ENCODE data around the gene ANKMY1.

Gene ANKMY1

DNA sequence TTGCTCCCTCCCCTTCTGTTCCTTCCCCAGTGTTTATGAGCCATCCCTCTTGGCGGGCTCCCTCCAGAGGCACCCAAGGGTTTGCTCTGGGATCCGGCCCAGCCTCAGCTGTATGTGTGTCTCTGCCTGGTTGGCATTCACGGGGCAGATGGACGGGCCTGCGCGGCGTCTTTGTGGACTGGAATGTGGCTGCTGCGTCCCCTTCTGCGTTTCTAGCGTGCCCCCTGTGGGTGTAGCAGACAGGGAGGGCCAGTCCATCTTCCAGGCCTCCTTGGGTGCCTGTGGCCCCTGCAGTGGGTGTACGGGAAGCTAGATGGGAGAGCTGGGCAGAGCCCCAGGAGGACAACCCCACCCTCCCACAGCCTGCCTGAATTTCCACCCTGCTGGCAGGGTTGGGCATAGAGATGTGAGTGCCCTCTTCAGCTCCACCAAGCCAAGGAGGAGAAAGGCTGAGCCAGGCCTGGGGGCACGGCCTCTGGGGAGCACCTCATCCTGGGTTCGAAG is 106.6 kb downstream of the ANKMY1 start:
- Histone ChIP-seq H3K36me3 (ENCODE audit: control insufficient read depth, insufficient read depth, low read length) (no peaks in the 10 kb centered on the region), H3K4me3 (ENCODE audit: low read depth, low read length) (no peak overlapping the region), H3K9me3 (ENCODE audit: control insufficient read depth, insufficient read depth, low read length) (no peaks in the 10 kb centered on the region), H3K27me3 (ENCODE audit: control insufficient read depth, insufficient read depth, low read length) (peaks cover 13% of the 10 kb centered on the region), H3K9ac (ENCODE audit: low read depth, low read length) (no peak overlapping the region), H3K4me1 (ENCODE audit: control insufficient read depth, insufficient read depth, low read length) (peaks cover 9% of the 10 kb centered on the region)

DNA sequence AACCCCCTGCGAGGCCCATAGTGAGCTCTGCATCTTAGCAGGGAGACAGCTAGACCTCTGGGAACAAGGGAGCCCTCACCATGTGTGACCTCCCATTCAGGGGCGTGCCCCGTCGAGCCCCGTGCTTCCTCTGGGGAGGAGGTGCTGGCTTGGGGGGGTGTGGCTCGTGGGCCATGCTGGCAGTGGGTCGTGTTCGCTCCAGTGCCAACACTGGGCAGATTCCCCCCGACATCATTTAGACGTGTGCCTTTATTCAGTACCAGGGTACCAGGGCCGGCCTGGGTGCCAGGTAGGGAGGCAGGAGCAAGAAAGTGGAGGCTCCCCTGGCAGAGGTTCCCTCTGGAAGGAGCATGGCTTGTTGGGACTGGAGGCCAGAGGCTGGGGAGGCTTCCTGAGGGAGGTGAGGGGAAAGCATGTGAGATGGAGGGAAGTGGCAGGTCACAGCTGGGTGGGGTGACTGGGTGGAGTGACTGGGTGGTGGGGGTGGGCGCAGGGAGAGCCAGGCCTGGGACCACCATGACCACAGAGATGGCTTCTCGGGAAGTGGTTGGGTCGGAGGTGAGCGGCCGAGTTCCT is 107.2 kb downstream of the ANKMY1 start:
- no peak overlapping the region for H3K9ac ChIP-seq (ENCODE audit: low read depth, low read length)
- peaks cover 9% of the 10 kb centered on the region for H3K4me1 ChIP-seq (ENCODE audit: control insufficient read depth, insufficient read depth, low read length)
- H3K9me3 ChIP-seq (ENCODE audit: control insufficient read depth, insufficient read depth, low read length) = no peaks in the 10 kb centered on the region
- H3K36me3 ChIP-seq (ENCODE audit: control insufficient read depth, insufficient read depth, low read length) = no peaks in the 10 kb centered on the region
- H3K27me3 ChIP-seq (ENCODE audit: control insufficient read depth, insufficient read depth, low read length) = peaks cover 13% of the 10 kb centered on the region
- no peak overlapping the region for H3K4me3 ChIP-seq (ENCODE audit: low read depth, low read length)

DNA sequence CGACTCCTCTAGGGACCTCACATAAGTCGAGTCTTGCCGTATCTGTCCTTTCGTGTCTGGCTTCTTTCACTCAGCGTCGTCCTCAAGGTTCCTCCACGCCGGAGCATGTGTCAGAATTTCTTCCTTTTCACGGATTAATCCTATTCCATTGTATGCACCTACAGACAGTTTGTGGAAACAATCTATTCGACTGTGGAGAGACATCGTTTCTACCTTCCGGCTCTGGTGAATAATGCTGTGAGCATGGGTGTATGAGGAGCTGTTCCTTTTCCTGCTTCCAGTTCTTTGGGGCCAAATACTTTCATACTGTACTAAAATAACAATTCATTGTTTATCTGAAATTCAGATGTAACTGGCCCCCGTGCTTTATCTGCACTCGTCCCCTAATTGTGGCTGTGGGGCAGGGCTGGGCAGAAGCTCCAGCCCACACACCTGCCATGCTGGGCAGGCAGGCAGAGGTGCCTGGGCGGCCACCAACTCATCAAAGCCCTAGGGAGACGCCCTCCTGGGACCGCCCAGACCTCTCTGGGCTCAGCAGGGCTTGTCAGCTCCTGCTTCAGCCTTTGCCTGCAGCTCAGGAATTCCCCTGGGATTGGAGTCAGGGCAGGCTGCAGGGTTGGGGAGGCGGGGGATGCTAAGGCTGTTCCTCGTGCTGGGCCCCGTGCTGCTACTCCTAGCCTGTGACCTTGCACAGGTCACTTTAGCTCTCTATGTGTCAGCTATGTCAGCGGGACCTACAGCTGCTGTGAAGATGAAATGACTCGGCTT is 107.8 kb downstream of the ANKMY1 start:
- Histone ChIP-seq H3K9ac (ENCODE audit: low read depth, low read length) (no peak overlapping the region), H3K36me3 (ENCODE audit: control insufficient read depth, insufficient read depth, low read length) (no peaks in the 10 kb centered on the region), H3K9me3 (ENCODE audit: control insufficient read depth, insufficient read depth, low read length) (no peaks in the 10 kb centered on the region), H3K4me3 (ENCODE audit: low read depth, low read length) (no peak overlapping the region), H3K4me1 (ENCODE audit: control insufficient read depth, insufficient read depth, low read length) (peaks cover 9% of the 10 kb centered on the region), H3K27me3 (ENCODE audit: control insufficient read depth, insufficient read depth, low read length) (peaks cover 10% of the 10 kb centered on the region)

DNA sequence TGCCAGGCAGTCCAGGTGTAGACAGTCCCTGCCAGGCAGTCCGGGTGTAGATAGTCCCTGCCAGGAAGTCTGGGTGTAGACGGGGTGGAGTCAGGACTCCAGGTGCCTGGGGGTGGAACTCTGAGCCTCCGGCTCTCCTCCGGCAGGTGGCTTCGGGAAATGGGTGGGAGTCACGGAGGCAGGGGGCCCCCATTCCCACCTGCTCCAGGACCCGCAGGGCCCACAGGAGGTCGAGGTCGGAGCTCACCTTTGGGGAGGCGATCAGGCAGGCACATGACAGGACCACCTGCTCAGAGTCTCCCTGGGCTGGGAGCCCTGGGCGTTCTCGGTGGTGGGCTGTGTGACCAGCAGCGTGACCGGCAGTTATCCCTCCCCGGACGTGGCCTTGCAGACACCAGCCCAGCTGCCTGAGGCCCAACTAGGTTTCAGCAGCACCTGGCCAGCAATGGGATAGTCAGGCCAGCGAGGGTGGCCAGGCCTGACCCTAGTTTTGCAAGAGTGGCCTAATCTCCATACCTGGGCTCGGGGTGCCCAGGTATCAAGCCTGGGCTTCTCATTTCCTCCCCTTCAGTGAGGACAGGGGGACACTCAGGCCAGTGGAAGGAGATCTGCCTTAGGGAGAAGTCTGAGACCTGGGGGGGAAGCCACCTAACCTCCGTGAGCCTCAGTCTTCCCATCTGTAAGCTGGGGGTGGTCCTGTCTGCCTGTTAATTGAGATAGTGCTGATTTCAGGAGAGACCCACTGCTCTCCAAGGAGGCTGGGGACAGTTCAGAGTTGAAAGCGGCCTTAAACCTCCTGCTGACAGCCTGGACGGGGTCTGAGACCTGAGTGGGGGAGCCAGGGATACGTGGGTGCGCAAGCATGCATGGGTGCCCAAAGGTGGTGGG is 109.2 kb downstream of the ANKMY1 start:
- Histone ChIP-seq H3K4me1 (ENCODE audit: control insufficient read depth, insufficient read depth, low read length) (peaks cover 4% of the 10 kb centered on the region), H3K9ac (ENCODE audit: low read depth, low read length) (no peak overlapping the region), H3K9me3 (ENCODE audit: control insufficient read depth, insufficient read depth, low read length) (no peaks in the 10 kb centered on the region), H3K27me3 (ENCODE audit: control insufficient read depth, insufficient read depth, low read length) (no peaks in the 10 kb centered on the region), H3K4me3 (ENCODE audit: low read depth, low read length) (no peak overlapping the region), H3K36me3 (ENCODE audit: control insufficient read depth, insufficient read depth, low read length) (no peaks in the 10 kb centered on the region)

DNA sequence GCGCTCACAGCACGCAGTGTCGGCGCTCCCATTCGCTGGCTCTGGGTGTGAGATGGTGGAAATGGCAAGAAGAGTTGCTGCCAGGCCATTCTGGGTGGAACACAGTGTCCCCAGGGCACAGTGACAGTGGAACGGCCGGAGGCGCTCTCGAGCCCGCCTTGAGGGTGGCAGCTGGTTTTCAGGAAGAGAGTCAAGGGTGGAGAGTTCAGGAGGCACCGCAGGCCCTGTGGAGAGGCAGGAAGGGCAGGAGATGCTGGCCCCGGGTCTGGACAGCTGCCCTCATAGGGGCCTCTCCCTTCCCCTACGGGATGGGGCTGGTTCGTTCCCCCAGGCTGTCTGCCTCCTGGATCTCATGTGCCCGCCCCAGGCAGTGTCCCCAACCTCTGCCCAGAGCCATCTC is 109.9 kb downstream of the ANKMY1 start:
- Histone ChIP-seq H3K4me3 (ENCODE audit: low read depth, low read length) (no peak overlapping the region), H3K9me3 (ENCODE audit: control insufficient read depth, insufficient read depth, low read length) (no peaks in the 10 kb centered on the region), H3K27me3 (ENCODE audit: control insufficient read depth, insufficient read depth, low read length) (no peaks in the 10 kb centered on the region), H3K4me1 (ENCODE audit: control insufficient read depth, insufficient read depth, low read length) (peaks cover 4% of the 10 kb centered on the region), H3K36me3 (ENCODE audit: control insufficient read depth, insufficient read depth, low read length) (no peaks in the 10 kb centered on the region), H3K9ac (ENCODE audit: low read depth, low read length) (no peak overlapping the region)

DNA sequence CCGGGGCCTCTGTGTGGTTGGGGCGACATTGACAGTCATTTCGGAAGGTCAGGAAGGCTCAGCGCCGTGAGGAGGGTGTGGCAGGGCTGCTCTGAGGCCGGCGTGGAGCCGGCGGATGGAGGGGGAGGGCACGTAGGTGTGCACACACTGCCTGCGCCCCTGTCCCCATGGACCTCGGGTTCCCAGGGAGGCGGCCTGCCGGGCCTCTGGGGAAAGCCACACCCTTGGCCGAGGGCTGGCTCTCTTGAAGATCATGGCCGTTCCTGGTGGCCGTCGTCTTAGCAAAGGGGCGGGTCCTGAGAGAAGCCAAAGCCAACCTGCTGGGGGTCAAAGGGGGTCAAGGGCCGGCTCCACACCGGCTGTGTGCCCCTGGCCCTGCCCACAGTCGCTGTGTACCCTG is 110.5 kb downstream of the ANKMY1 start:
- no peak overlapping the region for H3K9ac ChIP-seq (ENCODE audit: low read depth, low read length)
- no peaks in the 10 kb centered on the region for H3K27me3 ChIP-seq (ENCODE audit: control insufficient read depth, insufficient read depth, low read length)
- H3K4me3 ChIP-seq (ENCODE audit: low read depth, low read length) = no peak overlapping the region

DNA sequence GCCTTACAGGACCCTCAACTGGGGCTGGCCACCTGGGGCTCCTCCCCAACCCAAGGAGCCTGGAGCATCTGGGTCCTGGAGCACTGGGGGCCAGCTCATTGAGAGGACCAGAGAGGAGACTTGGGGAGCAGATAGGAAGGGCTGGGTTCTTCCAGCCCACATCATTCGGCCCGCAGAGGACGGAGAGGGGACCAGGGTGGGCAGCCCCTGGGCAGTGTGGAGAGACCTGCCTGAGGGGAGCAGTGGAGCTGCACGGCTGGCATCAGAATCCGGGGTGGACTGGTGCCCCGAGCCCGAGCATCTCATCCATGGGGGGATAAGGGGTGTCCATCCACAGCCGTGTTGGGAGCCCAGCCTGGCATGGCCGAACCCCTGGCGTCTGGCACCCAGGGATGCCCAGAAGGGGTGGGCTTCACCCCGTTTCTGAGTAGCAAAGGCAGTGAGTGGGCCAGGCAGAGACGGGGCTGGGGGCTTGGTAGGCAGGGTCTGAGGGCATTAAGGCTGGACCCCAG is 111.1 kb downstream of the ANKMY1 start:
- Histone ChIP-seq H3K4me1 (ENCODE audit: control insufficient read depth, insufficient read depth, low read length) (peaks cover 2% of the 10 kb centered on the region), H3K36me3 (ENCODE audit: control insufficient read depth, insufficient read depth, low read length) (no peaks in the 10 kb centered on the region), H3K9ac (ENCODE audit: low read depth, low read length) (no peak overlapping the region), H3K4me3 (ENCODE audit: low read depth, low read length) (no peak overlapping the region), H3K27me3 (ENCODE audit: control insufficient read depth, insufficient read depth, low read length) (no peaks in the 10 kb centered on the region), H3K9me3 (ENCODE audit: control insufficient read depth, insufficient read depth, low read length) (no peaks in the 10 kb centered on the region)

More for the DNA sequence above, 110.5 kb downstream of the ANKMY1 start:
- H3K4me1 ChIP-seq (ENCODE audit: control insufficient read depth, insufficient read depth, low read length) = peaks cover 4% of the 10 kb centered on the region
- no peaks in the 10 kb centered on the region for H3K9me3 ChIP-seq (ENCODE audit: control insufficient read depth, insufficient read depth, low read length)
- no peaks in the 10 kb centered on the region for H3K36me3 ChIP-seq (ENCODE audit: control insufficient read depth, insufficient read depth, low read length)

DNA sequence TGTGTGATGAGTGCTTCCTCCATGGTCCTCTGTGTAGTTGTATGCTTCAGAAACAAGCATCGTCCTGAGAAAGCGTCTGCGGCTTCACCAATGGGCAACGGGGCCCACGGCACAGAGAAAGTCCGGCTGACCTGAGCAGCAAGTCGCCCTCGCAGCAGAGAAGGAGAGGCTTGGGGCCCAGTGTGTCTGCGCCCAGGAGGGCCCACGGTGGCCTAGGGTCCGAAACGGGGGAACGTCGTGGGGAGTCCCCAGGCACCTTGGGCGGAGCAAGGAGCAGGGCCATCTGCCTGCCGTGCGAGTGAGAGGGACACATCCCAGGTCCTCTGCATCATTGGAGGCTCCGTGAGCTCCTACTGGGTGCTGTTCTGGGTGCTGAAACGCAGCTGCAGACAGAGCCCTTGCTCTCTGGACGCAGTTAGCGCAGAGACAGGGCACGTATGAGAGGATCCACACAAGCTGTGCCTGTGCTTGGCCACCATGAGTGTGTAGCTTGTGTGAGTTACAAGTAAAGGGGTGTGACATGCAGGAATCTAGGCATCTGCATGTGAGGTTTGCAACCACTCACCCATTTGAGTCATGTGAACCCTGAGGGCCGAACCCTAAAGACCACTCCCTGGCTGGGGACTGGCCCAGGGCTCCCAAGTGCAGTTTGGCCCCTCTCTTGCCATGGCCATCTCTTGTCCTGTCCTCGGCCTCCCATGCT is 111.7 kb downstream of the ANKMY1 start:
- Histone ChIP-seq H3K4me1 (ENCODE audit: control insufficient read depth, insufficient read depth, low read length) (no peaks in the 10 kb centered on the region), H3K36me3 (ENCODE audit: control insufficient read depth, insufficient read depth, low read length) (no peaks in the 10 kb centered on the region), H3K9me3 (ENCODE audit: control insufficient read depth, insufficient read depth, low read length) (no peaks in the 10 kb centered on the region), H3K27me3 (ENCODE audit: control insufficient read depth, insufficient read depth, low read length) (no peaks in the 10 kb centered on the region), H3K4me3 (ENCODE audit: low read depth, low read length) (no peak overlapping the region), H3K9ac (ENCODE audit: low read depth, low read length) (no peak overlapping the region)

DNA sequence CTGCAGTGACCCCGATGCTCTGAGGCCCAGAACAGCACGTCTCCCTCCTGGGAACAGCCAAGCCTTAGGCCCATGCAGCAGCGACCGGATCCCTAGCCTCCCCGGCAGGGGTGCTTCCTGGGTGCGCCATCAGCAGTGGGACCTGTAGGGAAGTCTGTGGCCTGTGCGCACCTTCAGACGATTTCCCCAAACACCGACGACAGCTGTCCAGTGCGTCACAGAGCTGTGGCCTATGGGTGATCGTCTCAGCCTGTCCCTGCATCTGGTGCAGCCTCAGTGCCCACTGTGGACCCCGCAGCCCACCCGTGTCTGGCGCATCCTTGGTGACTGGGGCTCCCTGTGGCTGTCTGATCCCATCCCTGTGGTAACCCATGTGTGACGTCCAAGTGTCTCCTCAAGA is 113.3 kb downstream of the ANKMY1 start:
- H3K9me3 ChIP-seq (ENCODE audit: control insufficient read depth, insufficient read depth, low read length) = no peaks in the 10 kb centered on the region
- no peaks in the 10 kb centered on the region for H3K27me3 ChIP-seq (ENCODE audit: control insufficient read depth, insufficient read depth, low read length)
- no peaks in the 10 kb centered on the region for H3K4me1 ChIP-seq (ENCODE audit: control insufficient read depth, insufficient read depth, low read length)
- H3K36me3 ChIP-seq (ENCODE audit: control insufficient read depth, insufficient read depth, low read length) = no peaks in the 10 kb centered on the region
- no peak overlapping the region for H3K9ac ChIP-seq (ENCODE audit: low read depth, low read length)
- no peak overlapping the region for H3K4me3 ChIP-seq (ENCODE audit: low read depth, low read length)

DNA sequence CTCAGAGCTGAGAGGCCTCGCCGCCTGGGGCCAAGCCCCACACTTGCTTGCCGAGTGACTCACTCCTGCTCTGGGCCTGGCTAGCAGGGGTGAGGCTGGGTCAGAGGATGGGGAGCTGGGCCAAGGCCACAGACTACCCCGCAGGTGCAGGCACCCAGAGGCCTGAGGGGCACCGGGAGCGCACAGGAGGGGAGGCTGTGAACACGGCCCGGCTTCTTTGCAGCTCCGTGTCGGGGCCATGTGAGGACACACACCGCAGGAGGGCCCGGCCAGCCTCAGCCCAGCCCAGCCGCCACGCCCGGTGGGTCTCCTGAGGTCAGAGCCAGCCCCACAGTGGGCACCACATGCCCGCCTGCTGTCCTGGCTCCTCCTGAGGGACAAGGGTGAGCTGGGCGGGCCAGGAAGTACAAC is 113.9 kb downstream of the ANKMY1 start:
- Histone ChIP-seq H3K9me3 (ENCODE audit: control insufficient read depth, insufficient read depth, low read length) (no peaks in the 10 kb centered on the region), H3K4me3 (ENCODE audit: low read depth, low read length) (no peak overlapping the region), H3K4me1 (ENCODE audit: control insufficient read depth, insufficient read depth, low read length) (no peaks in the 10 kb centered on the region), H3K27me3 (ENCODE audit: control insufficient read depth, insufficient read depth, low read length) (no peaks in the 10 kb centered on the region), H3K9ac (ENCODE audit: low read depth, low read length) (no peak overlapping the region), H3K36me3 (ENCODE audit: control insufficient read depth, insufficient read depth, low read length) (no peaks in the 10 kb centered on the region)
